DND-41 (cell line): ENCODE data around the gene SEM1.

ENCODE experiments used
- EZH2 ChIP-seq: IDR thresholded peaks from 3 replicates; pipeline ENCODE4 v1.6.1; 2012; ENCODE audit warnings: borderline replicate concordance, low read depth, mild to moderate bottlenecking, moderate library complexity, low read length, inconsistent platforms; ENCODE audit not compliant: severe bottlenecking
- TF ChIP-seq, protein P1 (sequence below): IDR thresholded peaks from 2 replicates; pipeline ENCODE4 v1.5.1; 2012; ENCODE audit warnings: borderline replicate concordance, low read length, moderate library complexity, mild to moderate bottlenecking; ENCODE audit not compliant: poor library complexity, severe bottlenecking; ENCODE audit errors: extremely low read depth

DNA sequence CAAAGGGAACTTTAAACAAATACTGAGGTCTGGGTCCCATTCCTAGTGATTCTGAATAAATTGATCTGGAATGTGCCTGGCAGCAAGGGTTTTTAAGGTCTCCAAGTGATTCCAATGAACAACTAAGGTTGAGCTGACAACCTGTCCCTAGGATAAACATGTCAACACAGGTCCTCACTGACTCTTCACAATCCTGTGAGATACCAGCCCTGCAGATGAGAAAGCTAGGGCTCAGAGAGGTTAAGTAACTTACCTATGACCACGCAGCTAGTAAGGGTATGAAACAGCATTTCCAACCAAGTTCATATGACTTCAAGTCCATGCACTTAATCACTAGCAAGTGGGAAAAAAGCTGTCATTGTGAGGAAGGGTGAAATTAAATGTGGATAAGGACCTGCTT lies 44.0 kb downstream of the SEM1 start:
- TF ChIP-seq, protein P1, sequence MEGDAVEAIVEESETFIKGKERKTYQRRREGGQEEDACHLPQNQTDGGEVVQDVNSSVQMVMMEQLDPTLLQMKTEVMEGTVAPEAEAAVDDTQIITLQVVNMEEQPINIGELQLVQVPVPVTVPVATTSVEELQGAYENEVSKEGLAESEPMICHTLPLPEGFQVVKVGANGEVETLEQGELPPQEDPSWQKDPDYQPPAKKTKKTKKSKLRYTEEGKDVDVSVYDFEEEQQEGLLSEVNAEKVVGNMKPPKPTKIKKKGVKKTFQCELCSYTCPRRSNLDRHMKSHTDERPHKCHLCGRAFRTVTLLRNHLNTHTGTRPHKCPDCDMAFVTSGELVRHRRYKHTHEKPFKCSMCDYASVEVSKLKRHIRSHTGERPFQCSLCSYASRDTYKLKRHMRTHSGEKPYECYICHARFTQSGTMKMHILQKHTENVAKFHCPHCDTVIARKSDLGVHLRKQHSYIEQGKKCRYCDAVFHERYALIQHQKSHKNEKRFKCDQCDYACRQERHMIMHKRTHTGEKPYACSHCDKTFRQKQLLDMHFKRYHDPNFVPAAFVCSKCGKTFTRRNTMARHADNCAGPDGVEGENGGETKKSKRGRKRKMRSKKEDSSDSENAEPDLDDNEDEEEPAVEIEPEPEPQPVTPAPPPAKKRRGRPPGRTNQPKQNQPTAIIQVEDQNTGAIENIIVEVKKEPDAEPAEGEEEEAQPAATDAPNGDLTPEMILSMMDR, result no peak
- no peak for TF ChIP-seq EZH2
